GM12892 (cell line): ENCODE data around the gene TBL1X.

Experiments
- POLR2A ChIP-seq: IDR thresholded peaks from 2 replicates; pipeline ENCODE4 v1.6.1; 2011; ENCODE audit warnings: low read depth, low read length, control low read depth
- POLR2AphosphoS5 ChIP-seq: IDR thresholded peaks from 2 replicates; pipeline ENCODE4 v1.6.1; 2011; ENCODE audit warnings: low read depth, low read length, control low read depth
- TAF1 ChIP-seq: IDR thresholded peaks from 2 replicates; pipeline ENCODE4 v1.6.1; 2011; ENCODE audit warnings: low read depth, mild to moderate bottlenecking, control low read depth, low read length, borderline replicate concordance

DNA sequence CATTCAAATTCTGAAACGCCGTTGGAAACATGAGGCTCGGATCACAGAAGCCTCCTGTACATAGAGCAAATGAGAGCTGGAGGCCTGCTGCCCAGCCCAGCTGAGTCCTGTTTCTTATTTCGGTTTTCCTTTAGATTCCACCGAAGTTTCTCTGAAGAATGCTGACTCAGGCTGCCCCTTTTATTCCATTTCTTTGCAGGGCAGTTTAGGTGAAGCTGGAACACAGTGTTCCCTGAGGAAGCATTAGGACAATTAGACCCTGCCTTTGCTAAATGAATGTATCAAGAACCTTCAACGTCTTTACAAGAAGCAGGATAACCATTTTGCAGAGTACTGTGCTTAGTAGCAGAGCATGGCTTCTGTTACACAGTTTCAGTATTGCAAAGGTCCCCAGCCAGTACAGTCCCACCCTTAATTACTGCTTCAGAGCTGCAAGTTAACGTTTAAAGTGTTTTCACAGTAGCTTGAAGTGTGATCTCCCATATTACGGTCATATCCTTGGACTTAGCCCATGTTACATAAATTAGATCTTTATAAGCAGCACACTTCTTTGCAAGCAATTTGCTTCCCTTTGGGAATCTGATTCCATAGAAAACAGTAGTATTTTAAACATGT, 117.0 kb downstream of the TBL1X start:
- TF ChIP-seq POLR2AphosphoS5 (no peak), TAF1 (no peak), POLR2A (no peak)
